ENCODE measurements around the gene FMR1NB.
A peak's percentile ranks its signal among the peaks of the same experiment; 100 is the strongest.

Gene FMR1NB
- total RNA-seq: 0 to 0.11 (median 0) reads per million in 17 experiments

- DNase-seq: no peak
These were observed at the start of gene FMR1NB for GRCh38 chrX:147981038-147981752. TSS of gene FMR1NB (plus strand) at chrX:147981337. CDS start at chrX:147981403, 66 bp downstream.

GRCh38 chrX:147933815-147934214 is 47.3 kb upstream of the FMR1NB start:
- no peak for DNase-seq

- DNase-seq: no peak
These were observed 45.9 kb upstream of the FMR1NB start for GRCh38 chrX:147935156-147935758.

- no peak for DNase-seq
These were observed 35.9 kb upstream of the FMR1NB start for GRCh38 chrX:147945286-147945685.

- no peak for DNase-seq
These were observed 32.6 kb upstream of the FMR1NB start for GRCh38 chrX:147948531-147948930.

GRCh38 chrX:147950352-147950751 is 30.8 kb upstream of the FMR1NB start:
- no peak for DNase-seq

GRCh38 chrX:147953976-147954375 is 27.2 kb upstream of the FMR1NB start:
- no peak for DNase-seq

GRCh38 chrX:147957291-147957690 is 23.8 kb upstream of the FMR1NB start:
- DNase-seq: no peak

- DNase-seq: no peak
These were observed 22.8 kb upstream of the FMR1NB start for GRCh38 chrX:147958291-147958690.

GRCh38 chrX:147960722-147961121 is 20.4 kb upstream of the FMR1NB start:
- DNase-seq: no peak

GRCh38 chrX:147962476-147962875 is 18.7 kb upstream of the FMR1NB start:
- no peak for DNase-seq

GRCh38 chrX:147978931-147979330 is 2.2 kb upstream of the FMR1NB start:
- no peak for DNase-seq

GRCh38 chrX:148020329-148020728 is 39.2 kb downstream of the FMR1NB start:
- DNase-seq: no peak

- peak; percentile 18 to 67 (median 41) for DNase-seq
These were observed 43.5 kb downstream of the FMR1NB start for GRCh38 chrX:148024425-148025148.

GRCh38 chrX:148035380-148035779 is 54.2 kb downstream of the FMR1NB start:
- DNase-seq: no peak

GRCh38 chrX:148037020-148037419 is 55.9 kb downstream of the FMR1NB start:
- no peak for DNase-seq

- DNase-seq: peak; percentile 48 to 80 (median 64)
These were observed 62.2 kb downstream of the FMR1NB start for GRCh38 chrX:148043271-148043855.

GRCh38 chrX:148047200-148047599 is 66.1 kb downstream of the FMR1NB start:
- DNase-seq: no peak

- DNase-seq: peak; percentile 19 to 51 (median 27)
These were observed 68.3 kb downstream of the FMR1NB start for GRCh38 chrX:148049441-148049840.

- no peak for DNase-seq
These were observed 70.8 kb downstream of the FMR1NB start for GRCh38 chrX:148051973-148052372.

GRCh38 chrX:148067285-148067684 is 86.1 kb downstream of the FMR1NB start:
- DNase-seq: no peak

- DNase-seq: peak; percentile 2 to 54 (median 29)
These were observed 88.8 kb downstream of the FMR1NB start for GRCh38 chrX:148069759-148070503.

- DNase-seq: no peak
These were observed 89.4 kb downstream of the FMR1NB start for GRCh38 chrX:148070504-148070877.
